HT-29 (cell line): Measurements from ENCODE around the gene HSPA12B. TPM values are rescaled to one million over a fixed set of nuclear protein-coding genes. Genes with fewer than 3 reads are reported as not detected.

ENCODE experiments used
- DNase-seq: peaks from one replicate; pipeline ENCODE4 v3.0.0-alpha.2; 2015; ENCODE audit warnings: low spot score
- total RNA-seq: library from RNA; depleted of rRNA; stranded (reverse); fragments of >200 nt; shearing (Covaris generic); gene quantifications from 2 replicates; pipeline ENCODE4 v1.2.3, GENCODE V29; 2014

HSPA12B gene
- total RNA-seq, 1 experiment from 2014 or later, result not detected

DNA sequence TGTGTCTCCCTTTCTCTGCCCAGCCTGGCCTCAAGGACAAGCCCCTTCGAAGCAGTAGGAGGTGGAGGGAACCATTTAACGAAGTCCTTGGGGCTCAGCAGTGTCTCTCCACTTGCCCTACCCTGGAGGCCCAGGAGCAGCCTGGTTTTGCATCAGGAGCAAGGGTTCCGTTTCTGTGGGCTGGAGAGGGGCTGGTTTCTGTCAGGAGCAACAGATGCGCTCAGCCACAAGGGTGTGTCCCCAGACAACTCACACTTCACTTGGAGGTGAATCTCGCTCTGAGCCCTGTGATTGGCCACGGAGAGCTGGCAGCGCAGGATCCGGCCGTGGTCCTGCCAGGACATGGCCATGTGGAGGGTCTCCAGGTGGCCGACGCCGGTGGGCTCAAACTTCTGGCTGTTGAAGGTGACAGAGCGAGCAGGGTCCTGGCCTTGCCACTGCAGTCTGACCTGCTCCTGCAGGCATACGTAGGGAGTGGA lies 27.0 kb upstream of the HSPA12B start:
- no peak for DNase-seq

- DNase-seq, result no peak
Measured at GRCh38 chr20:3705970-3706739, 26.3 kb upstream of the HSPA12B start.

GRCh38 chr20:3706774-3707507 lies 25.5 kb upstream of the HSPA12B start:
- DNase-seq, result no peak

DNA sequence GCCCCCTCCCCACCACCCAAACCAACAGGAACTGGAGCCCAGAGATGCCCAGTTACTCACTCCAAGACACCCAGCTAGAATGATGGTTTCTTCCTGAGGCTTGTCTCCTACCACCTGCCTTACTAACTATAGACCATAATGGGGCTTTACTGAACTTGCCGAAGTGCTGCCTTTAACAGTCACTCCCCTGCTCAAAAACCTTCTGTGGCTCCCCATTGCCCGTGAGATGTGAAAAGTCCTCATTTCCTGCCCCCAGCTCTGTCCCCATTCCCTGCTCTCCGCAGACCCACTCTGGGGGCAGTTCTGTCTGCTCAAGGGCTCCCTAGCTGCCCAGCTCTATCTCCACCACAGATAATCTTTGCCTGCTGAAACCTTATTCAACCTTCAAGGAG lies 25.0 kb upstream of the HSPA12B start:
- DNase-seq, result no peak

DNA sequence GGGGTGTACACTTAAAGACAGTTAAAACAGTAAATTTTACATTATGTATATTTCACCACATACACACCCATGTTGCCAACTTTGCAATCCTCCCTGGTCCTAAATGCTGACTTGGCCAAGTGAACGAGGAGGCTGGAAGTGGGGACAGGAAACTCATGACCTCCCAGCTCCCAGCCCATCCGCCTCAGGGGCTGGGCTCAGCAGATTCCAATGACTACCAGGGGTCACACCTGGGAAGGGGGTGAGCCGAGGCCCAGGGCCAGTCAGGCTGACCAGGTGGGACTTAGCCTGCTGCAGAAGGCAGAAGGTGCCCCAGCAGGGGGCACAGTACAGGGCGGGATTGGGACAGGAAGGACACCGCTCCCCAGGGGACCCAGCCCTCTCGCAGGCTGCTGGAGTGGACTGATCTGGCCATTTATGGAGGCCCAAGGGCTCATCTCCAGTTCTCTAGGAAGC lies 22.4 kb upstream of the HSPA12B start:
- DNase-seq, result no peak

DNA sequence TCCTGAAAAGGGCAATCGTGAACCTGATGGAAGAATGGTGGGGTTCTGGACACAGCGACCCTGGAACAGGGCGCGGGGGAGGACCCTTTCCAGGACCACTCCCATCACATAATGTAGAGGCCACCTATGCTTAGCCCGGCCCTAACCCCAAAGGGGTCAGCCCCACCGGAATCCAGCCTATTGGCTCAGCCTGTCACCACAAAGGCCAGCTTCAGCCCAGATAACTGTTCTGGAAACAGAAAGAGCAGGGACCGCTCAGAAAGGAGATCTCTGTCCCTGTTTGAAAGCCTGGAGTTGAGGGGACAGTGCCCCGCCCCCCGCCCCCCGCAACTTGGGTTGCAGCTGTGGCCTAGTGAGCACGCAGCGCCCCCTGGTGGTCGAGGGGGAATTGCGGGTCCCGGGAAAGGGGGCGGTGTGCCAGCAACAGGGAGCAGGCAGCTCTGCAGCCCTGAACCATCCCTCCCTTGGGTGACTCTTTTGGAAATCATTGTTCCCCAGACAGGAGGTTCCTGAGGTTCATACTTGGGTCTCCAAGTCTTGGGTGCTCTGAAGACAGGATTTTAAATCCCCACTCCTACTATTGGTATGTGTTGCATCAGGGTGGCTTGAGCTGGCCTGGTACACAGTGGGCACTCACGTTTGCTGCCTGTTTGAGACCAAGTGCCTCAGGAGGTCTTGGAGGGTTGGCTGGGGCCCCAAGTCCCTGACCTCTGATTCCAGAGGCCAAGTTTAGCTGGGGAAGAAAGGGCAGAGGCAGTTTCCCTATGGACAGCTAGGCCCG lies 21.6 kb upstream of the HSPA12B start:
- DNase-seq, result peak; percentile 65

GRCh38 chr20:3711484-3711941 lies 21.0 kb upstream of the HSPA12B start:
- DNase-seq, result no peak

- DNase-seq, result no peak
Measured at GRCh38 chr20:3712279-3712873, 20.1 kb upstream of the HSPA12B start, which contains the start of gene SIGLEC1. Gene SIGLEC1, minus strand, starts transcription at chr20:3712600. Its CDS starts 5,472 bp downstream, at chr20:3707128.

- DNase-seq, result no peak
Measured at GRCh38 chr20:3714092-3714491, 18.4 kb upstream of the HSPA12B start.

DNA sequence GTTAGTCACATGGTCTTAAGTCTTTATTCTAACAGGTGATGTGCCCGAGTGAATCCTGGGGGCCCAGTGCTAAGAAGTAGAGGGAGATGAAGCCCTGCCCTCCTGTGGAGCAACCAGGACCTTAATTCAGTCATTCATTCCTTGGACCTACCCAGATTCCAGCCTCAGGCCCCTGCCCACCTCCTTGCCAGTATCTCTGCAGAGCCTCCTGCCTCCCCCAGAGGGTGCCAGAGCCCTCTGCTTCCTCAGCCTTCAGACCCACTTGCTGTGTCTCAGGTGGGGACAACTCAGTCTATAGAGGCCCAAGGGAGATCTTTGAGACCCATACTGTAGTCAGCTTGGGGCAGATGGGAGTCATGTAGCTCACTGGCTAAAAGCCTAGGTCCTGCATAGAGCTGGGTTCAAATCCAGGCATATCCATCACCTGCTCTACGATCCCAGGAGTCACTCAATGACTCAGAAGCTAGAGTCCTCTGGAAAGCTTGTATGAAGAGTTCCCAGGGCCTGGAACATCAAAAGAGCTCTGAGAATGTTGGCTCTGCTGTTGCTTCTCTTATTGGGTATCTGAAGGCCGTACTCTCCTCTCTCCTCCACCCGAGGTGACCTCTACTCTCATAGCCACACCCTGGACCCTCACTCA lies 16.2 kb upstream of the HSPA12B start:
- DNase-seq, result peak; percentile 67

- no peak for DNase-seq
Measured at GRCh38 chr20:3719046-3719445, 13.4 kb upstream of the HSPA12B start.

- no peak for DNase-seq
Measured at GRCh38 chr20:3720068-3720467, 12.4 kb upstream of the HSPA12B start.

GRCh38 chr20:3720626-3721025 lies 11.9 kb upstream of the HSPA12B start:
- DNase-seq, result no peak

- no peak for DNase-seq
Measured at GRCh38 chr20:3721912-3722311, 10.6 kb upstream of the HSPA12B start.

DNA sequence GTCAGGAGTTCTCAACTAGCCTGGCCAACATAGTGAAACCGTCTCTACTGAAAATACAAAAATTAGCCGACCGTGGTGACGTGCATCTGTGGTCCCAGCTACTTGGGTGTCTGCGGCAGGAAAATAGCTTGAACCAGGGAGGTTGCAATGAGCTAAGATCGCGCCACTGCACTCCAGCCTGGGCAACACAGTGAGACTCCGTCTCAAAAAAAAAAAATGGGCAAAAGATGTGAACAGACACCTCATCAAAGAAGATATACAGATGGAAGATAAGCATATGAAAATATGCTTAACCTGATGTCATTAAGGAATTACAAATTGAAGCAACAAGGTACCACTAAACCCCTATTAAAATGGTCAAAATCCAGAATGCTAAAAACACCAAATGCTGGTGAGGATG lies 9.2 kb upstream of the HSPA12B start:
- DNase-seq, result no peak

DNA sequence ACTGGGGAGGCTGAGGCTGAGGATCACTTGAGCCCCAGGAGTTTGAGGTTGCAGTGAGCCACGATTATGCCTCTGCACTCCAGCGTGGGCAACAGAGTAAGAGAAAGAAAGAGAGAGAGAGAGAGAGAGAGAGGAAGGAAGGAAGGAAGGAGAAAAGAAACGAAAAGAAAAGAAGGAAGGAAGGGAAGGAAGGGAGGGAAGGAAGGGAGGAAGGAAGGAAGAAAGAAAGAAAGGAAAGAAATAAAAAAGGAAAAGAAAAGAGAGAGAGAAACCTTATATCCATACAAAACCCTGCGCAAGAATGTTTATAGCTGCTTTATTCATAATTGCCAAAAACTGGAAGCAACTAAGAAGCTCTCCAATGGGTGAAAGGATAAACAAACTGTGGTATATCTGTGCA lies 8.1 kb upstream of the HSPA12B start:
- no peak for DNase-seq

DNA sequence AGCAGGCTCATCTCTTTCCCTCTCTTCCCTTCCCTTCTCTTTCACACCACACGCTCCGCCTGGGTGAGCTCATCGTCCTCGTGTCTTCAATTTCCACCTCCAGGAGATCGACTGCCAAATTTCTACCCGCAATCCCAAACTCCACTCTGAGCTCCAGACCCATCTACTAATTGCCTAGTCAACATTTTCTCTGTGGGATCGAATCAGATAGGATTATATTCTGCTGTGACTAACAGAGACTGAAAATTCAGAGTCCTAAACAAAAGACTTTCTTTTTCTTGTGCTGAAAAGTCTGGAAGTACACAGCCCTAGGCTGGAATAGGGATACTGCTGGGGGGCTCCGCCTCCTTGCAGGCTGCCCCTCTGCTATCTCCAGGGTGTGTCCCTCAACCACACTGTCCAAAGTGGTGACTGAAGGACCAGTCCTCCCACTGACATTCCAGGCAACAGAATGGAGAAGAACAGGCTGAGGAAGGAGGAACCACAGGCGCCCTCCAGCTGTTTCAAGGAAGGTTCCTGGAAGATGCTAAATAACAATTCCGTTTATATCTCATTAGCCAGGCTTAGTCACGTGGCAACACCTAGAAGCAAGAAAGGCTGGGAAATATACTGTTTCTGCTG lies 5.0 kb upstream of the HSPA12B start:
- DNase-seq, result no peak

GRCh38 chr20:3728354-3728753 lies 4.1 kb upstream of the HSPA12B start:
- DNase-seq, result no peak

DNA sequence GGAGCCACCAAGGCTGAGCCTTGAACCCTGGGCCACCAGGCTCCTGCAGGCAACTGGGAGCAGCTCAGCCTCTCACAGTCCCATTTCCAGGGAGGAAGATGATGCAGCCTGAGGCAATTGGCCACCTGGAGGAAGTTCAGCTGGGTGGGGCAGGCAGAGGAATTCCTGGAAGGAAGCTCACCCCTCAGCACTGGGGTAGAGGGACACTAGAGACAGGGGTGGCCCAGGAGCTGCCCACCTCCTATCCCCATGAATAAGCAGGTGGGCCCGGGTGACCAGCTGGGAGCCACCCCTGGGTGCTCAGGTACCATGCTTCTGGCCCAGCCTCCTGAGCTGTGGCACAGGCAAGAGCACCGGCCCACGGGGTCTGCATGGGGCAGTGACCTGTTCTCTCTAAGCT lies 3.6 kb upstream of the HSPA12B start:
- no peak for DNase-seq

- no peak for DNase-seq
Measured at GRCh38 chr20:3729378-3729777, 3.1 kb upstream of the HSPA12B start.
